Adrenal gland (tissue), 5 donors: ENCODE results near the gene F11.

ENCODE experiments used
- CTCF ChIP-seq, 6 experiments: fragments of 450-650 bp in 4 of 6; fragments of 200-600 bp in 2 of 6; sonication (generic) in 1 of 6; IDR thresholded peaks; 1 replicate in 5 of 6; 2 replicates in 1 of 6; pipeline versions ENCODE4 v1.5.1 to v1.8.0; 2016 to 2021; ENCODE audit warnings: antibody characterized with exemption in 6 of 6, mild to moderate bottlenecking in 2 of 6, moderate library complexity in 1 of 6
- POLR2A ChIP-seq, 2 donors: fragments of 450-650 bp; IDR thresholded peaks; one replicate each; pipeline ENCODE4 v1.6.1; 2017; ENCODE audit warnings: antibody characterized with exemption in 2 of 2, mild to moderate bottlenecking in 2 of 2, moderate library complexity in 1 of 2
- donor health status: DM: no; HTN: no; CAD: no.

DNA sequence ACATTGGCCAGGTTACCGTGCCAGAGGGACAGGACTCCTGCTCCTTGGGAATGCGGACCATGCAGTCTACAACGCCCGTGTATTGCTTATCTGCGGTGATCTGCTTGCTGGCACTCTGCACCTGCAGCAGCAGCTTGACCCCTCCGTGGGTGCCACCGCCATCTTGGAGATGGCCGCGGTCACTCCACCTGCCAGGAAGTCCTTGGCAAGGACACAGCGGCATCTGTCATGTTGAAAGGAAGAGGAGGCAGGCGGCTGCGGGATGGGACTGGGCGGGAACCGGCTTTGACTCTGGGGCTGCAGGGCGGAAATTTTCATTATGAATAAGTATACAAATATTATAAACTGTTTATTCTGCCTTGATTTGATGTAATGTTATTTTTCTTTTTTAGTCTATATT lies 63.4 kb downstream of the F11 start:
- TF ChIP-seq POLR2A (IDR thresholded peaks at IDR 0.05), result no peak
- TF ChIP-seq CTCF (IDR thresholded peaks at IDR 0.05), result no peak
